Caco-2 (cell line): ENCODE results near the gene KLRB1. TPM values are rescaled to one million over a fixed set of nuclear protein-coding genes. Genes with fewer than 3 reads are reported as not detected.

ENCODE experiments used
- BruUV-seq: library from RNA; stranded (reverse); fragments of 400-500 nt; replicated peaks from 2 replicates; lab custom pipeline; 2021; lab: Mats Ljungman, UMichigan
- CTCF ChIA-PET: fragments of 300-600 bp; sonication (Branson Sonifier 250); formaldehyde crosslinking; loops from one replicate; lab custom pipeline; 2022; ENCODE audit warnings: antibody characterized with exemption; lab: Charles Lee
- POLR2A ChIA-PET: fragments of 300-600 bp; sonication (Branson Sonifier 250); formaldehyde crosslinking; loops from one replicate; lab custom pipeline; 2022; ENCODE audit warnings: antibody characterized with exemption; lab: Charles Lee
- DNase-seq, 2 experiments: peaks; one replicate each; pipeline versions ENCODE4 v3.0.0 to v3.0.0-alpha.2; 2020 to 2022
- H3K27me3 ChIP-seq: replicated peaks from 2 replicates; pipeline ENCODE4 v1.6.0; 2011; ENCODE audit warnings: low read length; ENCODE audit not compliant: control insufficient read depth, insufficient read depth
- H3K36me3 ChIP-seq: 2 replicates; pipeline ENCODE4 v1.5.1; 2011; ENCODE audit warnings: low read length; ENCODE audit not compliant: control insufficient read depth, insufficient read depth
- H3K4me1 ChIP-seq: fragments of 250-450 bp; sonication (Bioruptor Pico); 2 replicates; pipeline ENCODE4 v1.5.1; 2020; ENCODE audit warnings: mild to moderate bottlenecking
- H3K4me3 ChIP-seq: 2 replicates; pipeline ENCODE4 v1.5.1; 2011; ENCODE audit warnings: low read depth, mild to moderate bottlenecking, control low read depth, low read length
- H3K9me3 ChIP-seq: fragments of 250-450 bp; sonication (Bioruptor Pico); 2 replicates; pipeline ENCODE4 v1.5.1; 2020; ENCODE audit warnings: mild to moderate bottlenecking, moderate library complexity
- H3K27ac Mint-ChIP-seq: one replicate; pipeline ENCODE4 v1.8.0; 2022; ENCODE audit warnings: mixed read lengths; ENCODE audit not compliant: unreplicated experiment
- H3K27me3 Mint-ChIP-seq: one replicate; pipeline ENCODE4 v1.8.0; 2022; ENCODE audit warnings: mixed read lengths; ENCODE audit not compliant: insufficient read depth, unreplicated experiment
- H3K36me3 Mint-ChIP-seq: one replicate; pipeline ENCODE4 v1.8.0; 2022; ENCODE audit warnings: mild to moderate bottlenecking, mixed read lengths; ENCODE audit not compliant: insufficient read depth, unreplicated experiment
- H3K4me1 Mint-ChIP-seq: one replicate; pipeline ENCODE4 v1.8.0; 2022; ENCODE audit warnings: low read depth, mixed read lengths; ENCODE audit not compliant: unreplicated experiment
- H3K4me3 Mint-ChIP-seq: one replicate; pipeline ENCODE4 v1.8.0; 2022; ENCODE audit warnings: mild to moderate bottlenecking, moderate library complexity, mixed read lengths; ENCODE audit not compliant: unreplicated experiment
- H3K9me3 Mint-ChIP-seq: one replicate; pipeline ENCODE4 v1.8.0; 2022; ENCODE audit warnings: mixed read lengths; ENCODE audit not compliant: unreplicated experiment
- CTCF ChIP-seq, 2 experiments: fragments of 200-600 bp in 1 of 2; IDR thresholded peaks; 1 replicate in 1 of 2; 2 replicates in 1 of 2; pipeline versions ENCODE4 v1.5.1 to v1.8.0; 2011 to 2022; ENCODE audit warnings: antibody characterized with exemption in 1 of 2, control low read depth in 1 of 2, inconsistent platforms in 1 of 2, low read depth in 1 of 2, low read length in 1 of 2, mild to moderate bottlenecking in 1 of 2, moderate library complexity in 1 of 2; ENCODE audit not compliant: insufficient read depth in 1 of 2, severe bottlenecking in 1 of 2, unreplicated experiment in 1 of 2
- intact Hi-C: fragments of 100-400 bp; cut with micrococcal nuclease; formaldehyde crosslinking; loops from one replicate; pipeline ENCODE4 v1.10.0; 2022; ENCODE audit not compliant: unreplicated experiment
- total RNA-seq: library from RNA; stranded (reverse); gene quantifications from 2 replicates; pipeline ENCODE4 v1.2.3, GENCODE V29; 2022

Gene KLRB1
- total RNA-seq, 1 experiment from 2014 or later = not detected

- Histone ChIP-seq H3K4me1 (peaks cover 2% of the 10 kb centered on the region), H3K27me3 (no peaks in the 10 kb centered on the region), H3K36me3 (no peaks in the 10 kb centered on the region), H3K9me3 (no peaks in the 10 kb centered on the region), H3K4me3 (no peak overlapping the region)
- H3K9me3 Mint-ChIP-seq = peaks cover 9% of the 10 kb centered on the region
- ChIA-PET CTCF (no interaction called here), POLR2A (no interaction called here)
- no peak overlapping the region for H3K4me3 Mint-ChIP-seq
- no peaks in the 10 kb centered on the region for H3K27me3 Mint-ChIP-seq
- BruUV-seq = no TSS peak
- no peak for DNase-seq
- no peaks in the 10 kb centered on the region for H3K4me1 Mint-ChIP-seq
- no peaks in the 10 kb centered on the region for H3K36me3 Mint-ChIP-seq
- no peak overlapping the region for H3K27ac Mint-ChIP-seq
- no peak for TF ChIP-seq CTCF (IDR thresholded peaks at IDR 0.05; ENCODE audit: insufficient read depth in 1 of 2, low read depth in 1 of 2, low read length in 1 of 2, severe bottlenecking in 1 of 2, unreplicated experiment in 1 of 2)
- intact Hi-C loops = loop anchor here (10.0 kb wide), 1 partner anchor 272 kb away; no protein-coding TSS in a partner anchor
Observed at GRCh38 chr12:9606736-9607372, 862 bp downstream of the KLRB1 start.

GRCh38 chr12:9606247-9606646 is 1.5 kb downstream of the KLRB1 start:
- no peak for DNase-seq
- TF ChIP-seq CTCF (IDR thresholded peaks at IDR 0.05; ENCODE audit: insufficient read depth in 1 of 2, low read depth in 1 of 2, low read length in 1 of 2, severe bottlenecking in 1 of 2, unreplicated experiment in 1 of 2) = no peak
- intact Hi-C loops = loop anchor here (10.0 kb wide), 1 partner anchor 271 kb away; no protein-coding TSS in a partner anchor
- no peaks in the 10 kb centered on the region for H3K9me3 ChIP-seq
- ChIA-PET CTCF (no interaction called here), POLR2A (no interaction called here)
- H3K27me3 Mint-ChIP-seq = no peaks in the 10 kb centered on the region
- no peaks in the 10 kb centered on the region for H3K36me3 Mint-ChIP-seq
- H3K36me3 ChIP-seq = no peaks in the 10 kb centered on the region
- peaks cover 5% of the 10 kb centered on the region for H3K4me1 Mint-ChIP-seq
- H3K9me3 Mint-ChIP-seq = peaks cover 3% of the 10 kb centered on the region
- no TSS peak for BruUV-seq
- no peaks in the 10 kb centered on the region for H3K27me3 ChIP-seq
- peaks cover 8% of the 10 kb centered on the region for H3K4me1 ChIP-seq
- H3K27ac Mint-ChIP-seq = no peak overlapping the region
- H3K4me3 ChIP-seq = no peak overlapping the region
- no peak overlapping the region for H3K4me3 Mint-ChIP-seq

GRCh38 chr12:9605483-9605882 is 2.2 kb downstream of the KLRB1 start:
- H3K27ac Mint-ChIP-seq = no peak overlapping the region
- H3K27me3 Mint-ChIP-seq = no peaks in the 10 kb centered on the region
- ChIA-PET POLR2A (no interaction called here), CTCF (no interaction called here)
- no TSS peak for BruUV-seq
- Histone ChIP-seq H3K27me3 (no peaks in the 10 kb centered on the region), H3K4me3 (no peak overlapping the region), H3K9me3 (no peaks in the 10 kb centered on the region), H3K4me1 (peaks cover 10% of the 10 kb centered on the region), H3K36me3 (no peaks in the 10 kb centered on the region)
- H3K9me3 Mint-ChIP-seq = no peaks in the 10 kb centered on the region
- no peak for DNase-seq
- intact Hi-C loops = loop anchor here (10.0 kb wide), 1 partner anchor 271 kb away; no protein-coding TSS in a partner anchor
- no peak for TF ChIP-seq CTCF (IDR thresholded peaks at IDR 0.05; ENCODE audit: insufficient read depth in 1 of 2, low read depth in 1 of 2, low read length in 1 of 2, severe bottlenecking in 1 of 2, unreplicated experiment in 1 of 2)
- no peak overlapping the region for H3K4me3 Mint-ChIP-seq
- peaks cover 9% of the 10 kb centered on the region for H3K4me1 Mint-ChIP-seq
- H3K36me3 Mint-ChIP-seq = no peaks in the 10 kb centered on the region
